HUES64 (cell line): ENCODE measurements around the gene KPNA3.
"Not testable (repeated sequence)": the region's sequence is repeated elsewhere in the genome, so short reads cannot be mapped to it uniquely, and the experiment has no call there.

Experiments
- H3K27ac ChIP-seq: 2 replicates; pipeline ENCODE4 v1.7.0; 2013; ENCODE audit warnings: low read depth, low read length, inconsistent platforms
- H3K27me3 ChIP-seq: 2 replicates; pipeline ENCODE4 v1.6.1; 2013; ENCODE audit warnings: mild to moderate bottlenecking, low read length; ENCODE audit not compliant: insufficient read depth
- H3K36me3 ChIP-seq: 2 replicates; pipeline ENCODE4 v1.6.1; 2013; ENCODE audit warnings: mild to moderate bottlenecking, low read length; ENCODE audit not compliant: insufficient read depth
- H3K4me1 ChIP-seq: 2 replicates; pipeline ENCODE4 v1.6.1; 2013; ENCODE audit warnings: mild to moderate bottlenecking, low read length, moderate library complexity; ENCODE audit not compliant: insufficient read depth
- H3K4me3 ChIP-seq: 2 replicates; pipeline ENCODE4 v1.5.1; 2013; ENCODE audit warnings: mild to moderate bottlenecking, low read length, moderate library complexity
- H3K9ac ChIP-seq: 2 replicates; pipeline ENCODE4 v1.6.1; 2013; ENCODE audit warnings: mild to moderate bottlenecking, low read depth, low read length
- H3K9me3 ChIP-seq: 2 replicates; pipeline ENCODE4 v1.6.1; 2013; ENCODE audit warnings: low read depth, low read length; ENCODE audit not compliant: insufficient read depth
- WGBS: fragments of 150-250, 120-280 bp; methylation state at CpG from one replicate; pipeline ENCODE4 v1.1.7; 2013; ENCODE audit warnings: missing lambda C conversion rate; 5-methylcytosine and 5-hydroxymethylcytosine counted together

Gene KPNA3

DNA sequence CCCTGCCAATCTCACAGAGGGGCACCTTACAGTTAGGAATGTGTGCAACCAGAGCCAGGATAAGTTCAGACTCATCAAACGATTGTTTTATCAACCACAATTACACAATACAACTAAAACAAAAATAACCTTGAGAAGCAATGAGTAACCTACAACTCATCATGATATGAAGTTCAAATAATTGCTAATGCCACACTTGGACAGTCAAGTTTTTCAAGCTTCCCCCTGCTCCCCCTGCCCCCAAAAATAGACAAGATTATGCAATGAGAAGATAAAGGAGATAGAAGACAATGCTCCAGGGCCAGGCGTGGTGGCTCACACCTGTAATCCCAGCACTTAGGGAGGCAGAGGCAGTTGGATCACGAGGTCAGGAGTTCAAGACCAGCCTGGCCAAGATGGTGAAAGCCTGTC, 13.6 kb upstream of the KPNA3 start:
- Histone ChIP-seq H3K36me3 (no peaks in the 10 kb centered on the region), H3K27me3 (no peaks in the 10 kb centered on the region), H3K9me3 (no peaks in the 10 kb centered on the region), H3K27ac (no peak overlapping the region), H3K9ac (no peak overlapping the region), H3K4me3 (no peak overlapping the region), H3K4me1 (no peaks in the 10 kb centered on the region)
- 59% methylated on average over 3 of the region's 3 CpGs for WGBS

DNA sequence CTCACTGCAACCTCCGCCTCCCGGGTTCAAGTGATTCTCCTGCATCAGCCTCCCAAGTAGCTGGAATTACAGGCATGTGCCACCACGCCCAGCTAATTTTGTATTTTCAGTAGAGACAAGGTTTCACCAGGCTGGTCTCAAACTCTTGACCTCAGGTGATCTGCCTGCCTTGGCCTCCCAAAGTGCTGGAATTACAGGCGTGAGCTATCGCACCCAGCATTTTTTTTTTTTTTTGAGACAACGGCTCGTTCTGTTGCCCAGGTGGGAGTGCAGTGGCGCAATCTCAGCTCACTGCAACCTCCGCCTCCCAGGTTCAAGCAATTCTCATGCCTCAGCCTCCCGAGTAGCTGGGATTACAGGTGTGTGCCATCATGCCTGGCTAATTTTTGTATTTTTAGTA, 10.6 kb upstream of the KPNA3 start:
- H3K27me3 ChIP-seq, H3K9ac ChIP-seq, H3K4me1 ChIP-seq, H3K9me3 ChIP-seq, H3K4me3 ChIP-seq, H3K36me3 ChIP-seq, H3K27ac ChIP-seq: not testable (repeated sequence)
- 92% methylated on average over 10 of the region's 10 CpGs for WGBS

DNA sequence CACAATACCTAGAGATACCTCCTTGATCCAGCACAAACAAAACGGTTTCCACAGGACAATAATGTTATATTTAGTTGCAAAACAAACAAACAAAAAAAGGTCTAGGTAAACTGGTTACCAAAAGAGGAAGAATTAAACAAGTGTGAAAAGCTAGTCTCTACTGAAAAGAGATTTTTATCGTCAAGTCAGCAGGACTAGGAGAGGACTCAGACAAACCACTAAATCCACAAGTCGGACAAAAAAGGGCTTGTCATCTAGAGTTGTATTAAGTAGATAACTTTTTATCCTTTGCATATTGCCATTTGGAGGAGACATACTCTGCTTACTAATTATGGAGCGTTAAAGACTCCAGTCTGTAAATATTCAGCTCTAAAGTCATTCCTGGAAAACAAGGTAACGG, 9.9 kb upstream of the KPNA3 start:
- H3K36me3 ChIP-seq, result no peaks in the 10 kb centered on the region
- H3K9me3 ChIP-seq, result no peaks in the 10 kb centered on the region
- no peak overlapping the region for H3K27ac ChIP-seq
- H3K4me1 ChIP-seq, result no peaks in the 10 kb centered on the region
- H3K4me3 ChIP-seq, result no peak overlapping the region
- H3K9ac ChIP-seq, result no peak overlapping the region
- WGBS, result 89% methylated on average over 3 of the region's 5 CpGs
- no peaks in the 10 kb centered on the region for H3K27me3 ChIP-seq

DNA sequence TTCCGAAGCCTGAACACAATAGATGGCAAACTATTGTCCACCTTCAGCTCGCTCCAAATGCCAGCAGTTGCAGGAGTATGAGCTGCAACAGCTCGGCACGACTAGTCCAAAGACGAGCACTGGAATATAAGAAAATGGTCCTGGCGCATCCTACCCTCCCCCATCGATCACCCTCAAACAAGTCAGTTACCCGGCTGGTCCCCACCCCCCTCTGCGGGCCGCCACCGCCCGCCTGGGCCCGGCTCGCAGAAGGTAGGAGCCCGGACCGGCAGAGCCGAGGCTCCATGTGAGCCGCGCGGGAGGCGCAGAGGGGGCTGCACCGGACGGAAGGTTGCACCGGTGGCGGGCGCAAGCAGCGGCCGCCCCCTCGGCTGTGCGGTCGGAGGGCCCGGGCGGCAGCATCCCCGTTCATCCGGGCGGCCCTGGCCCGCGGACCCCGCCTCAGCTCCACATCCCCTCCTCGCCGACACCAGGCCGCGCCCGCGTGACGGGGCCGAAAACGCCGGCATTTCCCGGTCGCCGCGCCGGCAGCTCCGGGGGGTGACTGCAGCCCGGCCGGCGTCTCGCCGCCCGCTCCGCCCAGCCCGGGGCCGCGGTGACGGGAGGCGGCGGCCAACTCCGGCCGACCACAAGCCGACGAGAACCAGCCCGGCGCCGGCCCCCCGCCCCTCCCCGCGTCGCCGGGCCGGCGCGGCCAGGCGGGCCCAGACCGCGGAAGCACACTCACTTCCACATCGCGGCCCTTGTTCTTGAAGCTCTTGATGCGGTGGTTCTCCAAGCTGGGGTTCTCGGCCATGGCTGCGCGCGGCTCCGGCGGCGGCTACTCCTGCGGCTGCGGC, 552 bp downstream of the KPNA3 start:
- Histone ChIP-seq H3K9me3 (no peaks in the 10 kb centered on the region), H3K27me3 (no peaks in the 10 kb centered on the region), H3K4me1 (peaks cover 20% of the 10 kb centered on the region), H3K27ac (peak overlapping the region; percentile 97; the same call in 1 of the 2 replicates), H3K9ac (peak overlapping the region; percentile 90), H3K4me3 (peak overlapping the region; percentile 93), H3K36me3 (peaks cover 4% of the 10 kb centered on the region; the same call in 1 of the 2 replicates)
- WGBS, result under 1% methylated on average over 94 of the region's 98 CpGs

DNA sequence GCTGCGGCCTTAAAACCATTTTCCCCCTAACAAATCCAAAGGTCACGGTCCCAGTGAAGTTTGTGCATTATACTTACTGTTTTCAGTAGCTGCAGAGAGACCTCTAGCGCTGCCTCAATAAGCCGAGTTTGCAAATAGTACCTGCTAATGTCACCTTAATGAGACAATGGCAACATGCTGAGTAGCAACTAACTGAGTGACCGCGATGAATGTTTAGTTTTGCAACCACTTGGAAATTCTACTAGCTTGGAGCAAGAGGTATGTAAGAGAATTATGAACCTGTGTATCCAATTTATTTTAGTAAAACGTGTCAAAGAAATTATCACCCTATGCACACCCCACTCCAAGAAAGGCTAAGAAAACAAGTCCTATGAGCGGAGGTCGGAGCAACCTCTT, 1.2 kb downstream of the KPNA3 start:
- Histone ChIP-seq H3K9ac (peak overlapping the region; percentile 90), H3K27ac (peak overlapping the region; percentile 97; the same call in 1 of the 2 replicates), H3K4me1 (peaks cover 20% of the 10 kb centered on the region), H3K27me3 (no peaks in the 10 kb centered on the region), H3K4me3 (peak overlapping the region; percentile 93), H3K36me3 (peaks cover 4% of the 10 kb centered on the region; the same call in 1 of the 2 replicates), H3K9me3 (no peaks in the 10 kb centered on the region)
- WGBS, result 3% methylated on average over 9 of the region's 9 CpGs

DNA sequence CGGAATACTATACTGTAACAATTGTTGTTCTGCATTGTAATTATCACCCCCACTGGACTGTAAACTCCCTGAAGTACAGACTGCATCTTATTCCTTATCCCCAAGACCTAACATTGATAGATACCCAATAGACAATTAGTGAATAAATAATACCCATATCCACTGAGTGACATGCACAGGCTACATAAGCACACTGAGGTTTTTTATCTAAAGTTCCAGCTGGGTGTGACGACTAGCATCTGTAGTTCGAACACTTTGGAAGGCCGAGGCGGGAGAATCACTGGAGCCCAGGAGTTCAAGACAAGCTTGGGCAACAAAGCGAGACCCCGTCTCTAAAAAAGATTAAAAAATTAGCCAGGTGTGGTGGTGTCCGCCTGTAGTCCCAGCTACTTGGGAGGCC, 2.5 kb downstream of the KPNA3 start:
- 95% methylated on average over 8 of the region's 8 CpGs for WGBS
- H3K36me3 ChIP-seq, result peaks cover 4% of the 10 kb centered on the region; the same call in 1 of the 2 replicates
- no peak overlapping the region for H3K27ac ChIP-seq
- H3K4me1 ChIP-seq, result peaks cover 24% of the 10 kb centered on the region
- no peak overlapping the region for H3K4me3 ChIP-seq
- H3K9me3 ChIP-seq, result no peaks in the 10 kb centered on the region
- no peak overlapping the region for H3K9ac ChIP-seq
- no peaks in the 10 kb centered on the region for H3K27me3 ChIP-seq

DNA sequence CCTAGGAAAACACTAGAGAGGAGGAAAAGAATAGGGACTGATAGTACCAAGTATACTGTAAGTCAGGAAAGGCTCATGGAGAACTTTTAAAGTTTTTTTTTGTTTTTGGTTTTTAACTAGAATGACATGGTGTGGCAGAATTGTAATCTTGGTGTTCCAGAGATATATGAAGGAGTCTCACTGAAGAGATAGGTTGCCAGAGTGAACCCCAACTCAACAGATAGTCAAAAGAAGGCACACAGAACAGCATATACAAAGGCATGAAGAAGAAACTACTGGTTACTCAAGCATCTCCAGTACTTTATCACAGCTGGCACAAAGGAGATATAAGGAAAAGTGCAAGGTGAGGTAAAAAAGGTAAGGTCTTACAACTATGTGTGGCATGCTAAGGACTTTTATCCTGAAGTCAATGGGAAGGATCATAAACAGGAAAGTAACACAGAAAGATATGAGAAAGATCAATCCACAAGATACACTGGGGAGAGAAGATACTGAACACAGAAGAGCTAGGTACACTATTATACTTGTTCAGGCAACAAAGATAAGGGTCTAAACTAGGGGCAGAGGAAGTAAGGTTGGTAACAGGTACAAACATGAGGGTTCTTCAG, 6.0 kb downstream of the KPNA3 start:
- Histone ChIP-seq H3K27me3 (no peaks in the 10 kb centered on the region), H3K27ac (no peak overlapping the region), H3K4me1 (peaks cover 24% of the 10 kb centered on the region), H3K9ac (no peak overlapping the region), H3K9me3 (no peaks in the 10 kb centered on the region), H3K4me3 (no peak overlapping the region), H3K36me3 (peaks cover 4% of the 10 kb centered on the region; the same call in 1 of the 2 replicates)

DNA sequence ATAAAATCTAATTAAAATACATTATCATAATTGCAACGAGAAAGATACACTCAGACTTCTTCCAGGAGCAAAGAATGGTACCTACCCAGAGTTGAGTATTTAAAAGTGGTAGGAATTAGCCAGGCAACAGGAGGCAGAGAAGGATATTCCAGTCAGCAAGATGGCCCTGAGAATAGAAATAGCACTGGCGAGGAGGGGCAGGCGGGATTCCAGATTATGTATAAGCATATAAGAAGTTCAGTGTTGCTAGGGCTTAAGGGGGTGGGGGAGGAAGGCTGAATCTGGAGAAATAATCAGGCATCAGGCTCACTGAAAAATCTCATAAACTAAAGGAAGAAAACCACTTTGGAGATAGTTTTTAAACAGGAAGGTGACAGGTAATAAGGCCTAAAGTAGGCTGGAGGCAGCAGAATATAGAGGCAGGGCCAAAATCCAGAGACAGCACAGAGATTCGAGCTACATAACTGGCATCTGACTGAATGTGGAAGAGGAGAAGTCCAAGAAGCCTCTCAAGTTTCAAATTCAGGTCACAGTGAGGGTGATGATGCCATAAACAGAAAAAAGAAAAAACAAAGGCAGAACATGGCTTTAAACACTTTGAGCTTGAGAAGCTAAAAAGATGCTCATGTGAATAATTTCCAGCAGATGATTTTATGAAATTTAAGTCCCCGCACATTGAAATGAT, 7.5 kb downstream of the KPNA3 start:
- no peak overlapping the region for H3K9ac ChIP-seq
- H3K27ac ChIP-seq, result no peak overlapping the region
- H3K4me3 ChIP-seq, result no peak overlapping the region
- no peaks in the 10 kb centered on the region for H3K9me3 ChIP-seq
- WGBS, result 95% methylated on average over 5 of the region's 5 CpGs
- no peaks in the 10 kb centered on the region for H3K27me3 ChIP-seq
- H3K4me1 ChIP-seq, result peaks cover 17% of the 10 kb centered on the region; the same call in 1 of the 2 replicates
- no peaks in the 10 kb centered on the region for H3K36me3 ChIP-seq

DNA sequence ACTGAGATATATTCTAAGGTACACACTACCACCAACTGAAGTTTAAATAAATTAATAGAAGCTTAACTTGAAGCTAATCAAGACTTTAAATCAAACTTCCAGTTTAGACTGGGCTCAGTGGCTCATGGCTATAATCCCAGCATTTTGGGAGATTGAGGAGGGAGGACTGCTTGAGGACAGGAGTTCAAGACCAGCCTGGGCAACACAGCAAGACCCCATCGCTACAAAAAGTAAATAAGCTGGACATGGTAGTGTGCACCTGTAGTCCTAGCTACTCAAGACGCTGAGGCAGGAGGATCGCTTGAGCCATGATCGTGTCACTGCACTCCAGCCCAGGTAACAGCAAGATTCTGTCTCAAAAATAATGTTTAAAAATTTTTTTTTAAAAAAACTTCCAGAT, 8.6 kb downstream of the KPNA3 start:
- Histone ChIP-seq H3K36me3 (no peaks in the 10 kb centered on the region), H3K9ac (no peak overlapping the region)
- WGBS, result 95% methylated on average over 4 of the region's 4 CpGs

DNA sequence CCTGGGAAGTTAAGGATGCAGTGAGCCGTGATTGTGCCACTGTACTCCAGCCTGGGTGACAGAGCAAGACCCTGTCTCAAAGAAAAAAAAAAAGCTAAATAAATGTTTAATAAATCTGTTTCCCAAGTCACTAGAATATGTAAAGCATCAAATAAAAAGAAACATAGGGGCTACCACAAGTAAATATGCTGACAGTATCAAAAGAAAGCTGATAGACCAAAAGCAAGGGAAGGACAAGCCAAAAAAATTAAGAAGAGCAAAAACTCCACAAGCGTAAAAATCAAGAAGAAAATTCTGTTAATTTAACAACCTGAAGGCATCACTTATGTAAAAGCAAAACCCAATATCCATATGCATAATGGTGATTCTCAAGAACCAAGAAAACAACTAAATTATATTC, 9.7 kb downstream of the KPNA3 start:
- Histone ChIP-seq H3K27me3 (no peaks in the 10 kb centered on the region), H3K4me3 (no peak overlapping the region), H3K9ac (no peak overlapping the region), H3K36me3 (no peaks in the 10 kb centered on the region), H3K4me1 (peaks cover 10% of the 10 kb centered on the region; the same call in 1 of the 2 replicates), H3K27ac (no peak overlapping the region), H3K9me3 (no peaks in the 10 kb centered on the region)
- WGBS, result 89% methylated on average over 2 of the region's 2 CpGs

More for the DNA sequence above, 8.6 kb downstream of the KPNA3 start:
- H3K4me3 ChIP-seq, result no peak overlapping the region
- no peak overlapping the region for H3K27ac ChIP-seq
- peaks cover 10% of the 10 kb centered on the region; the same call in 1 of the 2 replicates for H3K4me1 ChIP-seq
- no peaks in the 10 kb centered on the region for H3K9me3 ChIP-seq
- H3K27me3 ChIP-seq, result no peaks in the 10 kb centered on the region

DNA sequence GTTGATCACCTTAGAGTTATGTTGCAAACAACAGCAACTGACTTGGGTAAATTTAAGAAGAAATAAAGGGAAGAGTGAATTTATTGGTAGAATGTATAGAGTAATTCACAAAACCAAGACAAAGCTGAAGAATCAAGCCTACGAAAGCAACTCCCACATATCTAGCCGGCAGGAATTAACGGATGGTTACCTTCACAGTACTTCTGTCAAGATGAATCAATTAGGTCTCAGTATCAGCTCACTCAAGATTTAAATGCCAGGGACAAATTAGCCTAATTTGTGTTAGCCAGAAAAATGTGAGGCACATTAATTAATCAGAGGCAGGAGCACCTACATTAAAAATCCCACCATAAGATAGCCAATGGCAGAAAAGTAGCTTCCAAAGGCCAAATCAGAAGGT, 10.7 kb downstream of the KPNA3 start:
- Histone ChIP-seq H3K4me1 (peaks cover 15% of the 10 kb centered on the region), H3K9me3 (no peaks in the 10 kb centered on the region), H3K36me3 (no peaks in the 10 kb centered on the region), H3K27ac (no peak overlapping the region), H3K9ac (no peak overlapping the region), H3K4me3 (no peak overlapping the region), H3K27me3 (no peaks in the 10 kb centered on the region)
- 95% methylated on average over 3 of the region's 3 CpGs for WGBS
